Adrenal gland (tissue), 12 donors: ENCODE measurements around the gene IFITM1. TPM values are rescaled to one million over a fixed set of nuclear protein-coding genes. Genes with fewer than 3 reads are reported as not detected.
"Not testable (repeated sequence)": the region's sequence is repeated elsewhere in the genome, so short reads cannot be mapped to it uniquely, and the experiment has no call there.

Experiments
- DNase-seq, 7 donors: peaks; one replicate each; pipeline ENCODE4 v3.0.0-alpha.2; 2019 to 2020
- H3K27ac ChIP-seq, 5 donors: fragments of 200-600 bp; sonication (generic) in 4 of 5; 1 replicate in 3 of 5; 2 replicates in 2 of 5; pipeline versions ENCODE4 v1.5.1 to v1.8.0; 2016 to 2020; ENCODE audit warnings: mild to moderate bottlenecking in 1 of 5
- H3K27me3 ChIP-seq: fragments of 200-600 bp; 2 replicates; pipeline ENCODE4 v1.8.0; 2021
- H3K36me3 ChIP-seq, 2 donors: fragments of 200-600 bp; replicated peaks in 1 of 2; 1 replicate in 1 of 2; 2 replicates in 1 of 2; pipeline versions ENCODE4 v1.5.1 to v1.8.0; 2018 to 2022
- H3K4me1 ChIP-seq, 2 donors: fragments of 200-600 bp; replicated peaks in 1 of 2; 1 replicate in 1 of 2; 2 replicates in 1 of 2; pipeline versions ENCODE4 v1.5.1 to v1.8.0; 2018 to 2021
- H3K4me3 ChIP-seq, 4 donors: fragments of 200-600 bp; sonication (generic) in 3 of 4; one replicate each; pipeline ENCODE4 v1.5.1; 2016 to 2018
- H3K9me3 ChIP-seq, 3 donors: fragments of 200-600 bp; sonication (generic) in 1 of 3; replicated peaks in 1 of 3; 1 replicate in 2 of 3; 2 replicates in 1 of 3; pipeline versions ENCODE4 v1.5.1 to v1.8.0; 2016 to 2021
- POLR2A ChIP-seq, 2 donors: fragments of 450-650 bp; IDR thresholded peaks; one replicate each; pipeline ENCODE4 v1.6.1; 2017; ENCODE audit warnings: antibody characterized with exemption in 2 of 2, mild to moderate bottlenecking in 2 of 2, moderate library complexity in 1 of 2
- WGBS, 4 donors: extraction: QIAGEN DNeasy Blood & Tissue Kit in 2 of 4; methylation state at CpG; one replicate each; pipeline versions ENCODE4 v1.1.5 to v1.1.7; 2013 to 2017; 5-methylcytosine and 5-hydroxymethylcytosine counted together
- intact Hi-C, 2 donors: fragments of 100-400 bp; cut with DNase I; formaldehyde crosslinking; loops; one replicate each; pipeline versions ENCODE4 v1.14.1 to v1.15.0; 2022 to 2023
- polyA plus RNA-seq, 3 donors: library from polyadenylated mRNA; stranded (reverse); fragments of 200-250 nt in 2 of 3; fragments of 350-450 nt in 1 of 3; fragmentation: Illumina TruSeq in 1 of 3; extraction: RNeasy Lipid Tissue Mini Kit (QIAGEN cat#74804) in 1 of 3; gene quantifications; one replicate each; pipeline ENCODE4 v1.2.3, GENCODE V29; 2013 to 2014
- total RNA-seq, 9 donors: library from RNA; depleted of rRNA in 4 of 9; stranded (reverse); fragments of >200 nt in 4 of 9; fragments of 120-200 nt in 1 of 9; fragmentation: NEBNext Ultra II Directional in 1 of 9; extraction: Animal tissue kit (Norgen Biotek cat#: 25700) in 1 of 9; gene quantifications; one replicate each; pipeline versions ENCODE4 v1.1.0 to v1.2.4, GENCODE V29; 2013 to 2023
- TF ChIP-seq, protein P1 (sequence below), 6 experiments: fragments of 450-650 bp in 4 of 6; fragments of 200-600 bp in 2 of 6; sonication (generic) in 1 of 6; IDR thresholded peaks; 1 replicate in 5 of 6; 2 replicates in 1 of 6; pipeline versions ENCODE4 v1.5.1 to v1.8.0; 2016 to 2021; ENCODE audit warnings: antibody characterized with exemption in 6 of 6, mild to moderate bottlenecking in 2 of 6, moderate library complexity in 1 of 6
- donor health status: healthy with polysubstance abuse.
- donor health status: Bipolar disorder and iron deficiency.
- donor health status: DM: yes; HTN: yes; CAD: no.
- donor health status: DM: no; HTN: no; CAD: no.
- donor health status: DM: no; HTN: no; CAD: no.
- donor health status: DM: yes; HTN: yes; CAD: no.

Gene IFITM1
- total and polyA plus RNA-seq, 12 donors, result 12.1 to 360 (median 85.3) TPM

GRCh38 chr11:331358-332060, 17.7 kb downstream of the IFITM1 start:
- DNase-seq, result no peak
- intact Hi-C loops, result no loop called here
- WGBS, 4 donors, result 80 to 82% (median 82%) methylated on average over 19 of the region's 19 CpGs
- H3K36me3 ChIP-seq, result no peaks in the 10 kb centered on the region
- H3K27ac ChIP-seq, result no peak overlapping the region
- H3K27me3 ChIP-seq, result no peaks in the 10 kb centered on the region
- TF ChIP-seq POLR2A (IDR thresholded peaks at IDR 0.05), result no peak
- TF ChIP-seq, protein P1, sequence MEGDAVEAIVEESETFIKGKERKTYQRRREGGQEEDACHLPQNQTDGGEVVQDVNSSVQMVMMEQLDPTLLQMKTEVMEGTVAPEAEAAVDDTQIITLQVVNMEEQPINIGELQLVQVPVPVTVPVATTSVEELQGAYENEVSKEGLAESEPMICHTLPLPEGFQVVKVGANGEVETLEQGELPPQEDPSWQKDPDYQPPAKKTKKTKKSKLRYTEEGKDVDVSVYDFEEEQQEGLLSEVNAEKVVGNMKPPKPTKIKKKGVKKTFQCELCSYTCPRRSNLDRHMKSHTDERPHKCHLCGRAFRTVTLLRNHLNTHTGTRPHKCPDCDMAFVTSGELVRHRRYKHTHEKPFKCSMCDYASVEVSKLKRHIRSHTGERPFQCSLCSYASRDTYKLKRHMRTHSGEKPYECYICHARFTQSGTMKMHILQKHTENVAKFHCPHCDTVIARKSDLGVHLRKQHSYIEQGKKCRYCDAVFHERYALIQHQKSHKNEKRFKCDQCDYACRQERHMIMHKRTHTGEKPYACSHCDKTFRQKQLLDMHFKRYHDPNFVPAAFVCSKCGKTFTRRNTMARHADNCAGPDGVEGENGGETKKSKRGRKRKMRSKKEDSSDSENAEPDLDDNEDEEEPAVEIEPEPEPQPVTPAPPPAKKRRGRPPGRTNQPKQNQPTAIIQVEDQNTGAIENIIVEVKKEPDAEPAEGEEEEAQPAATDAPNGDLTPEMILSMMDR (IDR thresholded peaks at IDR 0.05), result no peak
- peaks cover 13 to 21% of the 10 kb centered on the region in 2 donors for H3K4me1 ChIP-seq
- H3K4me3 ChIP-seq, result no peak overlapping the region
- no peaks in the 10 kb centered on the region for H3K9me3 ChIP-seq

GRCh38 chr11:332651-333480, 19.0 kb downstream of the IFITM1 start:
- Histone ChIP-seq H3K36me3 (no peaks in the 10 kb centered on the region), H3K4me1 (peaks cover 5 to 12% of the 10 kb centered on the region in 2 donors), H3K9me3 (no peaks in the 10 kb centered on the region), H3K27ac (no peak overlapping the region), H3K27me3 (no peaks in the 10 kb centered on the region), H3K4me3 (no peak overlapping the region)
- intact Hi-C loops, result no loop called here
- TF ChIP-seq, protein P1 (IDR thresholded peaks at IDR 0.05), result no peak
- TF ChIP-seq POLR2A (IDR thresholded peaks at IDR 0.05), result no peak
- no peak for DNase-seq
- WGBS, 4 donors, result 83 to 90% (median 86%) methylated on average over 19 to 23 of the region's 23 CpGs

DNA sequence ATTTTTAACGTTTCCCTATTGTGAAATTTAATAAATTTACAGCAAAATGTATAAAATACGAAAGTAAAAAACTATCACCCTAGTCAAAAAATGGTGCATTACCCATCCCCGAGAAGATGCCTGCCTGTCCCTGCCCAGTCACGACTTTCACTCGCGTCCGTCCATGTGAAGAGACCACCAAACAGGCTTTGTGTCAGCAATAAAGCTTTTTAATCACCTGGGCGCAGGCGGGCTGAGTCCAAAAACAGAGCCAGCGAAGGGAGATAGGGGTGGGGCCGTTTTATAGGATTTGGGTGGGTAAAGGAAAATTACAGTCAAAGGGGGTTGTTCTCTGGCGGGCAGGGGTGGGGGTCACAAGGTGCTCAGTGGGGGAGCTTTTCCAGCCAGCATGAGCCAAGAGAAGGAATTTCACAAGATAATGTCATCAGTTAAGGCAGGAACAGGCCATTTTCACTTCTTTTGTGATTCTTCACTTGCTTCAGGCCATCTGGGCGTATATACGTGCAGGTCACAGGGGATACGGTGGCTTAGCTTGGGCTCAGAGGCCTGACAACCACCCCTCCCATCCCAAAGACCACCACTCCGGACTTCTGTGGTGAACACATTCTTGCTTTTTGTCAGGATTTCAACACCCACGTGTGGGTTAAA, 19.9 kb downstream of the IFITM1 start:
- not testable (repeated sequence) for DNase-seq

GRCh38 chr11:334264-334994, 20.6 kb downstream of the IFITM1 start:
- no peak for DNase-seq
- H3K36me3 ChIP-seq, result no peaks in the 10 kb centered on the region
- H3K9me3 ChIP-seq, result no peaks in the 10 kb centered on the region
- 74 to 78% (median 76%) methylated on average over 25 of the region's 25 CpGs for WGBS, 4 donors
- no peak overlapping the region for H3K4me3 ChIP-seq
- peaks cover 5 to 9% of the 10 kb centered on the region in 2 donors for H3K4me1 ChIP-seq
- H3K27me3 ChIP-seq, result no peaks in the 10 kb centered on the region
- H3K27ac ChIP-seq, result peak overlapping the region in 1 of 5 donors; percentile 73
- intact Hi-C loops, result no loop called here
- TF ChIP-seq, protein P1 (IDR thresholded peaks at IDR 0.05), result no peak
- no peak for TF ChIP-seq POLR2A (IDR thresholded peaks at IDR 0.05)

More for the DNA sequence above, 19.9 kb downstream of the IFITM1 start:
- H3K4me1 ChIP-seq, H3K36me3 ChIP-seq, H3K27me3 ChIP-seq, H3K9me3 ChIP-seq, intact Hi-C loops, H3K27ac ChIP-seq, H3K4me3 ChIP-seq: not testable (repeated sequence)
- WGBS, 4 donors, result 80 to 83% (median 82%) methylated on average over 17 of the region's 17 CpGs
